Activated CD8-positive, alpha-beta memory T cell treated with anti-CD3 and anti-CD28 coated beads, Interleukin-2, amount 50 U/mL, for 48 hours (primary cell): Measurements from ENCODE around the gene MYBPC1.
"Not testable (repeated sequence)": the region's sequence is repeated elsewhere in the genome, so short reads cannot be mapped to it uniquely, and the experiment has no call there.

Source experiments
- DNase-seq: peaks from one replicate; pipeline ENCODE4 v3.0.0-alpha.2; 2020

The MYBPC1 gene

GRCh38 chr12:101696251-101697196, 101.8 kb downstream of the MYBPC1 start:
- DNase-seq, result peak; percentile 54

DNA sequence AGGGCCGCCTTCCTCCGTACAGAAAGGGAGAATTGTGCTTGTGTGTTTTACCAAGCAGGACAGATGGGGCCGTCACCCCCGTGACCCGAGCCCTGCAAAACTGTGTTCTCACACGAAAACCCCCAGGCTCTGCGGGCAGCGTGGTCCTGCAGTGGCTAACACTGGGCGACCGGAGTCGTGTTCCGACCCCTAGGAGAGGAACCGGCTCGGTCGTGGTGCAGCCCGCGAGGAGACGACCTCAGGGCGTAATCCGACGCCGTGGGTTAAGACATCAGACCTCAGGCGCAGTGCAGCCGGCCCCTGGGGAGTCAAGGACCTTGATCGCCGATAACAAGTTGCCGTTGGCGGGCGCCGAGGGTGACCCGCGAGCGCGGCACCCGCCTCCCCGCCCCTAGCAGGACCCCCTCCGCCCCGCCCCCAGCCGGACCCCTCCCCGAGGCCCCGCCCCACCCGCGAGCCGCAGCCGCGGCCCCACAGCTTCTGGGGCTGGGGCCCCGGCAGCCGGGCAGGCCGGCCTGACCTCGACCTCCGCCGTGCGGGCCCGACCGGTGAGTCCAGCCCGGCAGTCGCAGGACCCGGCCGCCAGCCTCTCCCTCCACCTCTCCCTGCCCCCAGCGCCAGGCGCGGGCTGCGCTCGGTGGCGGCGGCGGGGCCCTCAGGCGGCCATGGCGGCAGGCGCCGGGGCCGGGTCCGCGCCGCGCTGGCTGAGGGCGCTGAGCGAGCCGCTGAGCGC, 102.6 kb downstream of the MYBPC1 start, which contains the start of gene CHPT1:
TSS of gene CHPT1 (plus strand) at position 444 of the 733 bp plus-strand sequence. CDS start at position 666, 222 bp downstream.
- peak; percentile 82 for DNase-seq

- peak; percentile 69 for DNase-seq
Observed at GRCh38 chr12:101697930-101698799, 103.4 kb downstream of the MYBPC1 start.

GRCh38 chr12:101698800-101699347, 104.1 kb downstream of the MYBPC1 start:
- no peak for DNase-seq

GRCh38 chr12:101700299-101700820, 105.6 kb downstream of the MYBPC1 start:
- DNase-seq, result no peak

DNA sequence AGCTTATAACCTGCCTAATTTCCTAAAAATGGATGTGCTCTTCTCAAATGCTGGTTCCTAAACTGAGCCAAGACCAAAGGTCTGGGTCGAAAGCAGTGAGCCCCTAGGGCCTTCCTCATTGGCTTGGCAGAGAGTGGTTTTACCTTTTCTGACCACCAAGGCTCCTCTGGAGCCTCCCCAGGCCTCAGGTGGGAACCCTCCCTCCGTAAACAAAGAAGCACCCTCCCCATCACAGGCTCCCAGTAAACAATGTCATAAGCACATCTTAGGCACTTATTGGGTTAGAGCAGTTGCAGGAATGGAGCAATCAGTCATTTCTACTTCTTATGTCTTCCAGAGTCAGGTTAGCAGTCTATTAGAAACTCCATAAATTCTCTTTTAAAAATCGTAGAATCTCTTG, 108.7 kb downstream of the MYBPC1 start:
- DNase-seq, result no peak

- DNase-seq, result no peak
Observed at GRCh38 chr12:101706403-101706802, 111.6 kb downstream of the MYBPC1 start.

GRCh38 chr12:101707131-101707782, 112.5 kb downstream of the MYBPC1 start:
- no peak for DNase-seq

GRCh38 chr12:101710288-101710687, 115.5 kb downstream of the MYBPC1 start:
- no peak for DNase-seq

GRCh38 chr12:101713059-101713682, 118.4 kb downstream of the MYBPC1 start:
- DNase-seq, result no peak

GRCh38 chr12:101713930-101714329, 119.2 kb downstream of the MYBPC1 start:
- no peak for DNase-seq

DNA sequence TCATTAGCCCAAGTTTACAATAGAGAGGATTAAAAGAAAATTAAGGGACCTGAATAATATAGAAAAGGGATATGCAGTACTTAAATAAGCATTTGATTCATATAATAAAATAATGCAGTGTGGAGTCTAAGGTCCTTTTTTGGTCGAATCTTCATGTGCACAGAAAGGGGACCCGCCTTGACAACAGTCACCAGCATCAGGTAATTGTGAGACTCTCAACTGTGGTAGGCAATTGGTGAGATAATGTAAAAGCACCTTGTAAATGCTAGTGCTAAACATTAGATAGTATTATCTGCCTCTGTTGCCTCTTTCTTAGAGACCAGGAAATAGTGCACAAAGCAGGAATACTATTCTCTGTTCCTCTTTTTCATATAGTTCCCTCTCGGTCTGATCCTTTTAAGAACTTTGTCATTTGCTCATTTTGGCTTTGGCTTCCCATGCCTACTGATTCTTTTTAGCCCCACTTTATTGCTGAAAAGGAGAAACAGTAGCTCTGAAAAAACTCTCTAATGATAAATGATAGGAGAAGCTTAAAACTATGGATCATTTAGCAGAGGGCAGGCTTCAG, 120.2 kb downstream of the MYBPC1 start:
- DNase-seq, result no peak

DNA sequence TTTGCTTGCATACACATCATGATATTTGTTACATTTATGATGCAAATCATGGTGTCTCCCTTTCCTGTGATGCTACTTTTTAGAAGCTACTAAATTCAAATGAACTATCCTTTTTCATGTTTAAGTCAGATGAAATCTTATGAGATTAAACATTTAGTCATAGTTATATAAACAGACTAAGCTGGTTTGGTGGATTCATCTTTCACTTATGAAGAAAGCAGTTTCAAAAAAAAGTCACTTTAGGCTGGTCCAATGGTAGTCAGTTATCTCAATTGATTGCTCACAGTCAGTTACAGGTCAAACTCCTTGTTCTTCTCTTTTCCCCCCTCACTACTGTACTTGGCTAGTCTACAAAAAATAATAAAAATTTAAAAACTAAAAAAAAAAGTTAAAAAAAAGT, 124.8 kb downstream of the MYBPC1 start:
- DNase-seq, result no peak

- DNase-seq, result no peak
Observed at GRCh38 chr12:101720118-101720517, 125.3 kb downstream of the MYBPC1 start.

- DNase-seq, result no peak
Observed at GRCh38 chr12:101722392-101722791, 127.6 kb downstream of the MYBPC1 start.

DNA sequence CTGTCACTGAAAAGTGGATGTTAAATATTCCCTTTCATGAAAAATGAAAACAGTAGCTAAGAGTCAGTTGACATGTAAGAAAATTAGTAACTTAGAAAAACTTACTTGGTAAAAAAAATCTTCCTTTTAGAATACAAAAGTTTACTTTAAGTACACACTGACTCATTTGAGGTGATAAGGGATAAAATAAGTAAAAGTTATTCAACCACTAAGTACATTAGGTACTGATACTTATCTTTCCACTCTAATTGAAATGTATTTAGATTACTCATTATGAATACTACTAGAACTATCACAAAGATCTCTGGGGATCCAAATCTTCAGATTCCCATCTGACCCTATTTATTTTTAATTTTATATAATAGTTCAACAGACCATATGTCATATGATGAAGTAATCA, 132.3 kb downstream of the MYBPC1 start:
- DNase-seq, result no peak

DNA sequence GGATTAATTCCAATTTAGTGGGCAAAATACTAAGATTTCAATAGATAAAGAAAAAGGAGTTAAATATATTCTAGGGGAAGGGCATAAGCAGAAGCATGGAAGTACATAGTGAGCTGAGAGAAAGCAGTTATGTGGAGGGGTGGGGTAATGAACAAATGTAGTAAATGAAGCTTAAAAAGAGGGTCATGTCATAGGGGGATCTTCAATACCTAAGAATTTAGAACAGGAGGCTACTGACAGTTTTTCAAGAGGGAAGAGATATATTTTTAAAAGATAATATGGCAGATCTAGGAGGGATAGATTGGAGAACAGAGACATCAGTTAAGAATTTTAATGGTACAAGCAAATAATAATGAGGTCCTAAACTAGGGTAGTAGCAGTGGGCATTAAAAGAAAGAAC, 135.1 kb downstream of the MYBPC1 start:
- no peak for DNase-seq

GRCh38 chr12:101732318-101732717, 137.5 kb downstream of the MYBPC1 start:
- DNase-seq, result no peak

DNA sequence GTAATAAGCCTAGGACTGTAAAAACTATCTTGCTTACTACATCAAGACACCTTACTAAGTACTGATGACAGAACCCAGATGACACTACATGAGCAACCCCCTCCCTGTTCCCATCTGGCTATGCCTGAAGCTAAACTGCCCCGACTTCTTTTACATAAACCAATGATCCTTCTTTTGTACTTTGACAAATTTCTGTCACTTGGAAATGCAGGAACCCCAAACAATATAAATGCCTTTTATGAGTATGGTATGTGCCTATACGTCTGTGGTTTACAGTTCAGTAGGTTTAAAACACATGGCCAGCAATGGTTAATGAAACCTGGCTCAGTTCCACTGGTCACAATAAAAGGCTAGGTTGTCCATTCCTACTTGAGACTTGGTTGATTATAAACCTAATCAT, 138.4 kb downstream of the MYBPC1 start:
- DNase-seq, result no peak

DNA sequence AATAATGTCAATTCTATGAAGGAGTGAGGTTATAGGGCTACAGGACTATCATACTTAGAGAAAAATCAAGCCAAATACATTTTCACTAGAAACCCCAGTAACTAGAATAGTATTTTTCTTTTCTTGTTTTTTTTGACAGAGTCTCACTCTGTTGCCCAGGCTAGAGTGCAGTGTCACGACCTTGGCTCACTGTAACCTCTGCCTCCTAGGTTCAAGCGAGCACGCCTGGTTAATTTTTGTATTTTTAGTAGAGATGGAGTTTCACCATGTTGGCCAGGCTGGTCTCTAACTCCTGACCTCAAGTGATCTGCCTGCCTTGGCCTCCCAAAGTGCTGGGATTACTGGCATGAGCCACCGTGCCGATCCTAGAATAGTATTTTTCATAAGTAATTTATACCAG, 139.7 kb downstream of the MYBPC1 start:
- DNase-seq, result not testable (repeated sequence)
